Fibroblast of lung (primary cell): ENCODE measurements around the gene DTX3. TPM values are rescaled to one million over a fixed set of nuclear protein-coding genes. Genes with fewer than 3 reads are reported as not detected.

Experiments
- DNase-seq, 2 donors: peaks; one replicate each; pipeline versions ENCODE4 v3.0.0 to v3.0.0-alpha.2; 2010; ENCODE audit warnings: low read depth in 2 of 2
- H2AFZ ChIP-seq: 2 replicates; pipeline ENCODE4 v1.5.1; 2012; ENCODE audit warnings: low read length, control low read depth, inconsistent platforms
- H3K27ac ChIP-seq: 2 replicates; pipeline ENCODE4 v1.5.1; 2011; ENCODE audit warnings: low read length, control low read depth; ENCODE audit not compliant: insufficient read depth
- H3K27me3 ChIP-seq: 2 replicates; pipeline ENCODE4 v1.5.1; 2011; ENCODE audit warnings: mild to moderate bottlenecking, low read length; ENCODE audit not compliant: control insufficient read depth, insufficient read depth
- H3K36me3 ChIP-seq: 2 replicates; pipeline ENCODE4 v1.5.1; 2011; ENCODE audit warnings: low read length; ENCODE audit not compliant: control insufficient read depth, insufficient read depth
- H3K4me1 ChIP-seq: 2 replicates; pipeline ENCODE4 v1.5.1; 2011; ENCODE audit warnings: low read length; ENCODE audit not compliant: control insufficient read depth, insufficient read depth; ENCODE audit errors: extremely low read depth
- H3K4me2 ChIP-seq: 2 replicates; pipeline ENCODE4 v1.5.1; 2011; ENCODE audit warnings: low read length, control low read depth; ENCODE audit not compliant: insufficient read depth; ENCODE audit errors: extremely low read depth
- H3K4me3 ChIP-seq, 4 experiments: fragments of 200-600 bp in 1 of 4; sonication (generic) in 1 of 4; replicated peaks in 1 of 4; 2 replicates each; pipeline ENCODE4 v1.5.1; 2011 to 2016; ENCODE audit warnings: low read length in 4 of 4, low read depth in 3 of 4, mild to moderate bottlenecking in 3 of 4, control low read depth in 2 of 4, inconsistent platforms in 1 of 4, mixed read lengths in 1 of 4; ENCODE audit not compliant: insufficient read depth in 1 of 4; ENCODE audit errors: control extremely low read depth in 1 of 4
- H3K79me2 ChIP-seq: 2 replicates; pipeline ENCODE4 v1.5.1; 2012; ENCODE audit warnings: mild to moderate bottlenecking, low read length, inconsistent platforms; ENCODE audit not compliant: control insufficient read depth, insufficient read depth
- H3K9ac ChIP-seq: 2 replicates; pipeline ENCODE4 v1.5.1; 2011; ENCODE audit warnings: mild to moderate bottlenecking, low read length, control low read depth; ENCODE audit not compliant: insufficient read depth
- H3K9me3 ChIP-seq: 2 replicates; pipeline ENCODE4 v1.5.1; 2012; ENCODE audit warnings: low read depth, low read length; ENCODE audit not compliant: control insufficient read depth, insufficient read depth
- H4K20me1 ChIP-seq: 2 replicates; pipeline ENCODE4 v1.5.1; 2011; ENCODE audit warnings: low read length; ENCODE audit not compliant: control insufficient read depth, insufficient read depth; ENCODE audit errors: extremely low read depth
- CTCF ChIP-seq, 2 donors: IDR thresholded peaks in 1 of 2; conservative IDR thresholded peaks in 1 of 2; 1 replicate in 1 of 2; 2 replicates in 1 of 2; pipeline ENCODE4 v1.5.1; 2011 to 2012; ENCODE audit warnings: low read length in 2 of 2, control low read depth in 1 of 2, inconsistent platforms in 1 of 2, low read depth in 1 of 2, mild to moderate bottlenecking in 1 of 2
- EZH2 ChIP-seq: IDR thresholded peaks from 2 replicates; pipeline ENCODE4 v1.5.1; 2012; ENCODE audit warnings: low read length, control low read depth, mild to moderate bottlenecking; ENCODE audit errors: missing control alignments
- polyA plus RNA-seq, 2 donors: library from polyadenylated mRNA; depleted of rRNA in 1 of 2; stranded (reverse) in 1 of 2; unstranded in 1 of 2; fragments of >200 nt; gene quantifications; 2 replicates each; pipeline ENCODE4 v1.2.1, GENCODE V29; 2011 to 2012; ENCODE audit warnings: missing spikeins in 1 of 2
- total RNA-seq: library from RNA; depleted of rRNA; stranded (reverse); fragments of >200 nt; gene quantifications from 2 replicates; pipeline ENCODE4 v1.2.1, GENCODE V29; 2014

The DTX3 gene
- total and polyA plus RNA-seq, 2 donors (not counting 1 experiment from before 2014, with no cell fraction given) = 12.1 to 30.4 TPM

DNA sequence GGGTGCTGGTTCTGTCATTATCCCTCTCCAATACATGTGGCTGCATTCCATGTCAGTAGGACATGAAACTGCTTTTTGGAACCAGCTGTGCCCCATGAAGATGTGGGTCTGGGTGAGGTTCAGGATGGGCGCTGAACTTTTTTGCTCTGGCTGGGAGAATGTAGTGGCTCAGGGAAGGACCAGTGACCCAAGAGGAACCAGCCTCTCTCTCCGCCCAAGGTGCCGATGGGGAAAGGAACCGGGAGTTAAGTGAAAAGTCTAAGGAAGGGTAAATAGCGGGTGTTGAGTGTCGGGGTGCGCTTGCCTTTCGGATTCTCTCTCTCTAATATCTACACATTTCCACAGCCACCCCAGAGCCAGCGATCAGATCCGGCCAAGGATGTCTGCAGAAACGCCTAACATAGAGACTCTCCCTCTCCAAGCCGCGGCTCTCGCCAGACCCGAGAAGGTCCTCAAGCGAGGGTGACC lies 14.4 kb downstream of the DTX3 start:
- H3K4me1 ChIP-seq = peaks cover 5% of the 10 kb centered on the region
- TF ChIP-seq CTCF (conservative IDR thresholded peaks at IDR 0.05 in 1 of 2, IDR thresholded peaks at IDR 0.05 in 1 of 2; ENCODE audit: low read depth in 1 of 2, low read length in 2 of 2) (no peak), EZH2 (no peak)

DNA sequence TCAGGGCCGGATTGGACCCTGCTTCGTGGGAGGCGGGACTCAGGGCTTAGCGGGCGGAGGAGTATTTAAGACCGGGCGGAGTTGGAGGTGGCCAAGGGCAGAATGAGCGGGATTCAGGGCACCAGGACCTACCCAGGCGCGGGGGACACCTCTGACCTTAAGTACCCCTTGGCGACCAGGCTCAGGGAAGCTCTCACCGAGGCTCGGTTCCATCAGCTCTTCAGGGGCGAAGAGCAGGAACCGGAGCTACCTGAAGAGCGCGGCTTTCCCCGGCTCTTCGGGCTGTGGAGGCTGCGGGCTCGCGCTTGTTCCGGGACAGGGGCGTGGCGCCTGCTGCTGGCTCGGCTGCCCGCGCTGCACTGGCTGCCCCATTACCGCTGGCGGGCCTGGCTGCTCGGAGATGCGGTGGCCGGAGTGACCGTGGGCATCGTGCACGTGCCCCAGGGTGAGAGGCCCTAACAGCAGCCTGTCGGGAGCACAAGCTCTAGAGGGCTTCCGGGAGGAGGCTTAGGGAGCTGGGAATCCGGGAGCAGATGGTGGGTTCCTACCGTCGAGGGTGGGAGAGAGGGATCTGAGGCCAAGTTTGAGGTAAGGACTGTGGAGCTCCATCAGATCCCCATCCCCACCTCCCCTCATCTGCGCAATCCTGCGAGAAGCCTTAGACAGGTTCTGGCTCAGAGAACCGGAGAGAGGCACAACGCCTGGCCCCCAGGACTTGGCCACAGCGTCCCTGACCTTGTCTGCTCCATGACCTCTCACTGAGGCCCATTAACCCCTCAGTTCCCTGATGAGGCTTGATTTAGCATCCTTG lies 15.0 kb downstream of the DTX3 start:
- H3K36me3 ChIP-seq = no peaks in the 10 kb centered on the region
- peaks cover 5% of the 10 kb centered on the region for H3K4me1 ChIP-seq
- no peak overlapping the region for H3K27ac ChIP-seq
- H3K9me3 ChIP-seq = no peaks in the 10 kb centered on the region
- H2AFZ ChIP-seq = no peak overlapping the region
- peaks cover 31% of the 10 kb centered on the region for H3K27me3 ChIP-seq
- H4K20me1 ChIP-seq = no peaks in the 10 kb centered on the region
- no peaks in the 10 kb centered on the region for H3K79me2 ChIP-seq
- H3K4me3 ChIP-seq = no peak overlapping the region
- no peak overlapping the region for H3K9ac ChIP-seq
- no peak for TF ChIP-seq EZH2
- no peak for TF ChIP-seq CTCF (conservative IDR thresholded peaks at IDR 0.05 in 1 of 2, IDR thresholded peaks at IDR 0.05 in 1 of 2; ENCODE audit: low read depth in 1 of 2, low read length in 2 of 2)
- no peak for DNase-seq
- H3K4me2 ChIP-seq = no peak overlapping the region

More for the DNA sequence above, 14.4 kb downstream of the DTX3 start:
- Histone ChIP-seq H3K27me3 (peaks cover 30% of the 10 kb centered on the region), H4K20me1 (no peaks in the 10 kb centered on the region), H3K79me2 (no peaks in the 10 kb centered on the region), H2AFZ (no peak overlapping the region), H3K9ac (no peak overlapping the region), H3K27ac (no peak overlapping the region), H3K36me3 (no peaks in the 10 kb centered on the region), H3K4me3 (no peak overlapping the region), H3K9me3 (no peaks in the 10 kb centered on the region), H3K4me2 (no peak overlapping the region)
- no peak for DNase-seq

- Histone ChIP-seq H3K4me3 (no peak overlapping the region), H3K9me3 (no peaks in the 10 kb centered on the region), H3K27ac (no peak overlapping the region), H3K27me3 (peaks cover 31% of the 10 kb centered on the region), H3K36me3 (no peaks in the 10 kb centered on the region), H3K4me1 (peaks cover 5% of the 10 kb centered on the region), H3K4me2 (no peak overlapping the region), H3K9ac (no peak overlapping the region), H2AFZ (no peak overlapping the region), H4K20me1 (no peaks in the 10 kb centered on the region), H3K79me2 (no peaks in the 10 kb centered on the region)
- no peak for TF ChIP-seq EZH2
- no peak for TF ChIP-seq CTCF (conservative IDR thresholded peaks at IDR 0.05 in 1 of 2, IDR thresholded peaks at IDR 0.05 in 1 of 2; ENCODE audit: low read depth in 1 of 2, low read length in 2 of 2)
- DNase-seq = no peak
Measured at GRCh38 chr12:57620245-57620935, 15.8 kb downstream of the DTX3 start.
